HG03460 (cell line): Measurements from ENCODE around the gene AHCYL1.

Experiments used
- ATAC-seq: cut with Tn5 transposase; IDR thresholded peaks from one replicate; pipeline ENCODE4 v1.9.1; 2021; ENCODE audit not compliant: unreplicated experiment

AHCYL1 gene

DNA sequence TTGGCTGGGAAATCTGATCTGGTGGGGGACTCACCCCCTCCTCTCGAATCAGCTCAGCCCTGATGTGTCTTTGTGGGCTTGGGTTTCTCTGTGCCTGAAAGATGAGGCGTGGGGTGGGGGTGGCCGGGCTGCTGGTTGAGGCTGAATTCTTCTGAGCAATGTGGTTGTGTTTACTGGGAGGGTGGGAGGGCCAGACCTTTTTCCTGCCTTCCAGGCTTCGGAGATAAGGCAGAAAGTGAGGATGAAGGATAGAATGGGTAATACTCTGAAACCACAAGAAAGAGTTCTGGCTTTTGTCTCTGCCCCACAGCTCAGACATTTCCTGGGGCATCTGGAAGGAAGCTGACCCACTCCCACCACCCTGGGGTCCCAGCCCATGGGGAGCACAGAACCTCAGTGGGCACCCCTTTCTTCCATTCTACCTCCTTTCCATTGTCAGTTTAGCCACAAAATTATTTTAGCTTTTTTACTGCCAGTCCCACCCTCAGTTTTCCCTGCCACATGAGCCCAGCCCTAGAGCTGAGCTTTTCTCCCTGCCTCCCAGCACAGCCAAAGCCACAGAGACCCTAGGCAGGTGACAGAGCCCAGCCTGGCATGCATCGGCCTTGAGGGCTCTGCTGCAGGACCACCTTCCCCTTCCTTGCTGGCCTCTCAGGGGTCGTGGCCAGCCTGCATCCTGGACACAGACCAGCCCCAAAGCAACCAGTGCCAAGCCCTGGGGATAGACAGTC, 74.7 kb downstream of the AHCYL1 start:
- ATAC-seq = no peak

DNA sequence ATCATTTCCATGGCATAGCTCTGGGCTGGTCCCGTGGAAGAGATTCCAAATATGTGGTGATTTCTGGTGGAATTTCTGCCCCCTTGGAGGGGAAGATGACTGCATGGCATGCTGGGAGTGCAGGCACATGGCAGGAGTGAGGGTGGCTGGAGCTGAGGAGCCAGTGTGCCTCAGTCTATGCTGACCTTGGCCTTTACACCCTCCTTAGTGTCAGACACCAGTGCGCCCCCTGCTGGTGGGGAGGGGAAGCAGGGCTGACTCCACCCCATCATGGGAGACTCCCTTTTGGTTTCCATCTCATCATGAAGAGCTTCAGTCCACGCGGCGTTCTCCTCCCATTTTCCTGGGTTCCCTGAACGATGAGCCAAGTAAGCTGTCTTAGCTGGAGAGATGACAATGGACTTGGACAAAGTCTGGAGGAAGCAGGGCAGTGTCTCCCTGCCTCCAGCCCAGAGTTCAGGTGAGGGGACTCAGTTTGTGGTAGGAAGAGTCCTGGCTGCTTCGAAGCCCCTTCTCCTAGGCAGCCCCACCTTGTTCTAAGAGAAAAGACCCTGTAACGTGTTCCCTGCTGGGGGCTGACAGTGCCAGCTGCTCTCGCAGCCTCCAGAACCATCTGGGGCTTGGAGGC, 75.6 kb downstream of the AHCYL1 start:
- no peak for ATAC-seq

DNA sequence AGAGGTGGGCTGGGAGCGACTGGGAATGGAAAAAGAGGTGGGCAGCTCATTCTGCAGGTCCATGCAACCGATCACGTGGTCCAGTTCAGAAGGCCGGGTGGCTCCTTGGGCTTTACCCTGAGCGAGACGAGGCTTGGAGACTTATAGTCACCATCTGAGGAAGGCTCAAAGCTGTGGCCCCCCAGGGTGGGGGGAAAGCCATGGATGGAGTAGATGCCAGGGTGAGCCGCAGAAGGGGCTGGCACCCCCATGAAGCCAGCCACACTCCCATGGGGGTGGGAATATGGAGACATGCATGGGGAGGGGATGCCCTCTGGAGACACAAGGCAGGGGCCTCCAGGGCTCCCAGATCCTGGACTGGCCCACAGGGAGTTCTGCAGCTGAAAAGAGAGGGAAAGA, 76.1 kb downstream of the AHCYL1 start:
- no peak for ATAC-seq

DNA sequence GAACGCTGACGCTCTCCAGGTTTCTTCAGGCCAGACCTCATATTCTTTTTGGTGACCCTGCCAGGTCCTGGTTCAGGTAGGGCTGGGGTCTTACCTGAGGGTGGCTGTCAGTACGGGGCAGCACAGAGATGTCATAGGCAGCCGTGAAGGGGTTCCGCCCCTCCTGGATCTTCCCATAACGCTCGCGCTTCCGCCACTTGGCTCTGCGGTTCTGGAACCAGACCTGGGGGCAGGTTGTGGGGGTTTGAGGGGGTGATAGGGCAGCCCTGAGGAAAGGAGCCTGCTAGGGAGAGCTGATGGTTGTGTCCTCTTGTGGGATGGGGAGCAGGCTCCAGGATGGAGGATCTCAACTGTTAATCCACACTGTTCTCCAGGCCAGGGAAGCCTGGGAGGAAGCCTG, 76.8 kb downstream of the AHCYL1 start:
- ATAC-seq = no peak

DNA sequence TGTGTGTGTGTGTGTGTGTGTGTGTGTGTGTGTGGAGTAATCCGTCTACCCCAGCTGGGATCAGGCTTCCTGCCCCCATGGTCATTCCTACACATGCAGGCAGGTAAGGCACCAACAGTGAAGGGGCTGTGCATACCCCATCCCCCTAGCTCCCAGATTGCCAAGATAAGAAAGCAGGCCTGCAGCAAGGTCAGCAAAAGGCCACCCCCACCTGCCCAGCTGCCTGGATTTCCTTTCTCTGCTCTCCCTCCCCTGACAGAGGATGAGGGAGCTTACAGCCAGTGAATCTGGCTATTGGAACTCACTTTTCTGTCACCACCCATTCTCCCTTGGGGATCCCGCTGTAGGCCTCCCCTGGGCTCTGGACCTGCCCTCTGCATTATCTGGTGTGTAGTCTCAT, 78.0 kb downstream of the AHCYL1 start:
- ATAC-seq = no peak

DNA sequence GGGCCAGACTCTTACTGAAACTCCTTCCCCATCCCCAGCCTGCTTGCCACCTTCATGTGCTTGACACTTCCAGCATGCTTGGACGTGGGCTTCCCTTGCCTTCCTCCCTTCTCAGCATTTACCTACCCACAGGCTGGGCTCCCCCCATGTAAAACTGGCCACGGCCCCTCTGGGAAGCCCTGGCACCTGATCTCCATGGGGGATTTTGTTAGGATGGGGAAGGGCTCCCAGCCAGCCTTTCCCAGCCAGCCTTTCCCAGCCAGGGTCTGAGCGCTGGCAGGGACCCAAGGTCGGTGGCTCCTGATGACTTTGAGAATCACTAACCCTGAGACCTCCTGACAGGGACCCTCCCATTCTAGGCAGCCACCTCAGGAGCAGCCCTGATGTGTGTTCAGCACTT, 79.2 kb downstream of the AHCYL1 start:
- no peak for ATAC-seq

DNA sequence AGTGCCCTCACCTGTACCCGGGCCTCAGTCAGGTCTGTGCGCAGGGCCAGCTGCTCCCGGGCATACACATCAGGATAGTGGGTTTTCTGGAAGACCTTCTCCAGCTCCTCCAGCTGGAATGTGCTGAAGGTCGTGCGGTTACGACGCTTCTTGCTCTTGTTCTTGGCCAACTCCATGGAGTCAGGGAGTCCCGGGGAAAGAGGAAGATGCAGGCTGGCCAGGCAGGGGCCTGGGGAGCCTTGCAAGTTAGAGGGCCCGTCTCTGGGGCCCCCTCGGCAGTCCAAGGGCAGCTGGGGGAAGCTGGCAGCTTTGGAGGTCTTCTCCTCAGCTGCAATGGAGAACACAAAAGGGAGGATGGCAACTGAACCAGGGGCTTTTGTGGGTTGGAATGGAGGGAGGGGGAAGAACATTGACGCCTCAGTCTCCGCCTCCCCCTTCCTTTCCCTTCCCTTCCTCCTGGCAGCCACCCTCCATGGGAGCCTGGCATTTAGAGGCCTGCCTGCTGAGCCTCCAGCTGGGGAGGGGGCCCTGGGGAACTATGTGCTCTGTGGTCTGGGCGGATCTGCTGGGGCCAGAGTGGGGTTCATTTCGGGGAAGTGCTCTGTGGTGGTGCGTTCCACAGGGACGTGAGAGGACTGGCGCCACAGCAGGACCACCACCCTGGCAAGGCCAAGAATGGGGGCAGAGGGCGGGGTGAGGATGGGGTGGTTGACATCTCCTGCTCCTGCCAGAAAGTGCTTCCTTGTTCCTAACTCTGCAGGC, 80.2 kb downstream of the AHCYL1 start:
- no peak for ATAC-seq

DNA sequence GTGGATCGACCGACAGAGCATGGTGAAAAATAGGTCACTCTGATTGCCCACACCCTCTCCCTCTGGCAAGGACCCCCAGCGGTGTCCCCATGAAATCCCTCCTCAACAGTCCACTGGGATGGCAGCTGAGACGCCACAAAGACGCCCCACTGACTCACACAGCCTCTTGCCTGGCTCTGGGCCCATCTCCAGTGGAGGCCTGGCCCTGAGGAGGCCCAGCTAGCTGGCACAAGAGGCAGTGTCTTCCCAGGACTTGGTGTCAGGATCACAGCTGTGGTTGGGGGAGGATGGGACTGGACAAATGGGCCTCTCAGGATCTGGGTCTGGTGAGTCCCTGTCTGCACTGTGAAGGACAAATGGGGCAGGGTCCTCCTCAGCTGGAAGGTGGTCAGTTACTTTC, 81.3 kb downstream of the AHCYL1 start:
- ATAC-seq = no peak

DNA sequence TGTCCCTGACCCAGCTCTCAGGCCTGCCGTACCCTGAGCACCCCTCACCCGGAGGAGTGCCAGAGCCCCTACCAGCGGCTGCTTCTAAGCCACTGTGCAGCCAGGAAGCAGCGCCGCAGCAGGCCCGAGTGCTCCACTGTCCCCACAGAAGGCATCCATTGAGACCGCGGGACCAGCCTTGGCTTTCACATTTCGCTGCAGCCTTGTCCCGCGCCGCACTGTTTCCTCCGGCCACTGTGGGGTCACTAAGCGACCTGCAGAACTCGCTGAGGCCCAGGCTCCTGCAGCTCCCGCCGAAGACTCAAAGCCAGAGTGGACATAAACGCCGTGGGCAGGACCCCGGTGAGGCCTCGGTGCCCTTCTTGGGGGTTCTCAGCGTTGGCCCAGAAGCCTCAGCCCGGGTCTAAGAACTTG, 82.9 kb downstream of the AHCYL1 start:
- no peak for ATAC-seq

DNA sequence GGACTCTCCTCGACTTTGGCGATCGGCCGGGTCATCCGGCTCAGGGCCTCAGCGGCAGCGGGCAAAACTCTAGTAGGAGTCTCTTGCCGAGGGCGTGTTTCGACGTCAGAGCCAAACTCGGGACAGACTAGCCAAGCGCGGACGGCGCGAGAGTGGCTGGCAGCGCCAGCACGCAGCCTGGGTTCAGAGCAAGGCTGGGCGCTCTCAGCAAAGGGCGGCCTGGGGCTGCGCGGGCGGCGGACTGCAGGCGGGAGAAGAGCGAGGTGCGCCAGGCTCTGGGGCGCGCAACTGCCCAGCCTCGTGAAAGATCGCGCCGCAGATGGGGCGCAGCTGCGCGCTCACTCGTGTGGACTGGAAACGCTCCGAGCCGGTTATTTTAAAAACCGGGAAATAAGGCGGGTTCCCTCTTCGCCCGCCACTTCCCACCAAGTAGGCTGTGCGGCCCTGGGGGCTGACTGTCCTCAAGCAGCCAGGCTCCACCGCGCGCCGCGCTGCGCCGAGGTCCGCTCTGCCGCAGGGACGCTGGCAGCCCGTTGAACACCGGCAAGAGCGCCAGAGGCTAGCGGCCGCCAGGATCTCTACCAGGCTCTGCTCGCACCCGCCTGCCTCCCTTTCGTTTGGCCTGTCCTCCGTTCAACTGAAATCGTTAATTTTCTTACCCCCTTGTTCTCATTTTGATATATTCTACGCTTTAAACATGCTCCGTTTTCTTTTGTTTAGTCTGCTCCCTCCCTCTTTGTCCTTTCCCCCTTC, 83.5 kb downstream of the AHCYL1 start:
- no peak for ATAC-seq

DNA sequence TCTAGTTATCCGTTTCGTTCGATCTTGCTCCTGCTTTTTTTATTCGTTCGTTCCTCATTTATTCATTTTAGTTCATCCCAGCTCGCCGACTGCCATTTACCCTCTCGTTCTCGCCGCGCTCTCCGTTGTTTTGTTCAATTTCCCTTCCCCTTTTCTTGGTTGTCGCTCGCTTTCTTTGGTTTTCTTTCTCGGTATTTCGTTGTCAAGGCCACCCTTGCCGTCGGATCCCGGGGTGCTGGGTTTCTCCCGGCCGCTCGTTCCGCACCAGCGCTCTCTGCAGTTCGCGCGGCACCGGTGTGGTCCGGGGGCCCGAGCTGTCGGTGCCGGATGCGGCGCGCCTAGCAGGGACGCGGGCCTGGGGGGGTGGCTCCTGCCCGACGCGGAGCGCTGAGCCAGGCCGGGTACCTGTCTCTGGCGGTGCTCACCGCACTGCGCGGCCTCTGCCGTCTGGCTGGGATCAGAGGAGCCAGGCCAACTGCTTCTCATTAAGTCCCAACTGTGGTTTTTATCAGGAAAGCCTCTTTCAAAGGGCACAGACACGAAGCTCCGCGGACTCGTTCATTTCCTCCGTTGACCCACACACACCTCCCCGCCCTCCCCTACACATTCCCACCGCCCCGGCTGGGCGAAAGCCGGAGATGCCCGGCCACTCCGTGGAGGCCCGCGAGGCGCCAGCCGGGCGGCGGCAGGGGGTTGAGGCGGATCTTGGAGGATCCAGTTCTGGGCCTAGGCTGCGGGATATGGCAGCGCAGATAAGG, 84.3 kb downstream of the AHCYL1 start:
- no peak for ATAC-seq

DNA sequence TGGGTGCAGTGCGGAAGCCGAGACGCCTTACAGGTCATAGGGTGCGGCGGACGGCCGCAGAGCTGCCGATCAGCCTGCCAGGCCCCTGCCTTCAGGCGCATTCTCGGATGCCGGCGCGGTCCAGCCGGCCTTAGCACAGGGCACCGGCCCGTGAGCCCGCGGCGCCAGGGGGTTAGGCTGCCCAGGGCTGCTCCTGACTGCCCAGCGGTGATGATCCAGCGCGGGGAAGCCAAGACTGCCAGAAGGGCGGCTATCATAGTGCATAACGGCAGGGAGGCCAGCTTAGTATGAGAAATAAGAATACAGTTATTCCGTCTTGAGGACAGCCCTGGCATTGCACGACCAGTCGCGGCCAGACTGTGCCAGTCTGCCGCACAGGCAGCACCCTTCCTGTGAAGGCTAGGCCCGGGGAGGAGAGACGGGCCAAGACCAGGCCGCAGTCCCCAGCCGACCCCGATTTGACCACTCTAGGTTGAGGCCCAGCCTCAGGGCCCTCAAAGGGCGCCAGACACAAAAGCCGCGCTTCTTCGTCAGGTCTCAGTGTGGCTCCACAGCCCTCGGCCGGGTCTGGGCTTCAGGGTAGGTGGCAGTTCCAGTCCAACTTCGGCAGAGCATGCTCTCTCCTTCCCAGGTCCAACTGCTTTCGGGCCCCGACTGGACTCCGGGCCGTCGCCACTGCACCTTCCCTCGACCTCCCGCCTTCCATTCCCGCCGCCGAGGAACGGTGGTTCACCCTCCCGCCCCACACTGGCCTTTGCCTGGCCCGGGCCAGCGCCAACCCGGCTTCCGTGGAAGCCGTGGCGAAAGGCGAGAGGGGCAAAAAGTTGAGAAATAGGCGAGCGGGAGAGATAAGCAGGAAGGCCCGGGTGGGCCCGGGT, 85.1 kb downstream of the AHCYL1 start:
- no peak for ATAC-seq

DNA sequence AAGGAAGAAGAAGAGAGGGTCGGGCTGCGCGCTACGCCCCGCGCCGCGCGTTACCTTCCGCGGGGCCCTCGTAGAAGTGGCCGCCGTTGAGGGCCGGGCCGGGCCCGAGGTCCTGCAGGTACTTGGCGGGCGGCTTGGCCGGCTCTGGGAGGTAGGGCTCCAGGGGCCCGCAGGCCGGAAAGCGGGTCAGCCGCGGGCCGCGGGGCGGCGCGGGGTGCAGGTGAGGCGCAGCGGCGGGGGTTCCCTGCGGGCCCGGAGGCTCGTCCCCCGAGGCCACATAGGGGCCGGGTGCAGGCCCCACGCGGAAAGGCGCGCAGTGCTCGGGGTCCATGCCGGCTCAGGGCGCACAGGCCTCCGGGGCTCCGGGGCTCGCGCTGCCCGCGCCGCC, 85.7 kb downstream of the AHCYL1 start:
- no peak for ATAC-seq

DNA sequence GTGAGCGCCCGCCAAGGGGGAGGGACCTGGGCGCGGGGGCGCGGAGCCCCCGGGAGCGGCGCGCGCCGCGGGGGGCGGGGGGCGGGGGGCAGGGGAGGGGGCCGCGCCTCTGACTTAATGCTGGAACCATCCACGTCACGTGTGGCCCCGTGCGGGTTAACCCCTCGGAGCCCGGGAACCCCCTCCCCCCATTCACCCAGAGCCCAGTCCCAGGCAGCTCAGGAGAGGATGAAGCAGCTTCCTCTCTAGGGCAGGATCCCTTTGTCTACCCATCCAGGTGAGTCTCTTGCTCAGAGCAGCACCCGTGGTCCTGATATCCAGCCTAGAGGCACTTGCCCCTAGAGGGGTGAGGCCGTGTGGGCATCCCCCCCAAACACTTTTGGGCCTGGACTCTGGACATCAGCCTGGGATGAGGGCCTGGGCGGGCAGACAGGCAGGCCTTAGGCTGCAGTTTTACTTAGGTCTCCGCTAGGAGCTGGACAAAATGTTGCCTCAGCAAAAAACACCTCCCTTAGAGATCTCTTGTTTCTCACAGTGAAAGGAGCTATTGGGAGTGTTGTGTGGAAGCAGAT, 86.2 kb downstream of the AHCYL1 start, which contains the start of gene ALX3:
Gene ALX3 (minus strand): TSS at position 2 of the 572 bp plus-strand sequence. CDS start 60 bp downstream, outside the sequence.
- ATAC-seq = no peak
